Transverse colon (tissue), 4 donors: ENCODE results near the gene TMED1. TPM values are rescaled to one million over a fixed set of nuclear protein-coding genes. Genes with fewer than 3 reads are reported as not detected.

Experiments
- DNase-seq: peaks from one replicate; pipeline ENCODE4 v3.0.0-alpha.2; 2019
- H3K27ac ChIP-seq, 4 donors: fragments of 200-600 bp; sonication (generic); 2 replicates each; pipeline ENCODE4 v1.5.1; 2016 to 2018; ENCODE audit warnings: inconsistent platforms in 4 of 4
- H3K27me3 ChIP-seq: fragments of 200-600 bp; sonication (generic); 2 replicates; pipeline ENCODE4 v1.5.1; 2017; ENCODE audit warnings: inconsistent platforms
- H3K36me3 ChIP-seq, 4 donors: fragments of 200-600 bp; sonication (generic); 2 replicates each; pipeline ENCODE4 v1.5.1; 2017 to 2019; ENCODE audit warnings: inconsistent platforms in 4 of 4
- H3K4me1 ChIP-seq, 4 donors: fragments of 200-600 bp; sonication (generic); 2 replicates each; pipeline ENCODE4 v1.5.1; 2017 to 2020; ENCODE audit warnings: inconsistent platforms in 4 of 4
- H3K4me3 ChIP-seq, 4 donors: fragments of 200-600 bp; sonication (generic); 1 replicate in 1 of 4; 2 replicates in 3 of 4; pipeline versions ENCODE4 v1.5.1 to v1.6.1; 2017 to 2019; ENCODE audit warnings: inconsistent platforms in 4 of 4
- H3K9me3 ChIP-seq, 2 donors: fragments of 200-600 bp; sonication (generic); 2 replicates each; pipeline ENCODE4 v1.5.1; 2017 to 2019; ENCODE audit warnings: inconsistent platforms in 2 of 2
- EP300 ChIP-seq: sonication (generic); formaldehyde crosslinking; IDR thresholded peaks from one replicate; pipeline ENCODE4 v1.6.1; 2017; ENCODE audit warnings: antibody characterized with exemption, low read depth
- POLR2A ChIP-seq: fragments of 450-650 bp; IDR thresholded peaks from one replicate; pipeline ENCODE4 v1.6.1; 2016; ENCODE audit warnings: antibody characterized with exemption, mild to moderate bottlenecking, moderate library complexity
- POLR2AphosphoS5 ChIP-seq, 3 donors: sonication (generic); formaldehyde crosslinking; IDR thresholded peaks; one replicate each; pipeline ENCODE4 v1.6.1; 2016; ENCODE audit warnings: antibody characterized with exemption in 3 of 3
- WGBS, 2 donors: methylation state at CpG; one replicate each; pipeline ENCODE4 v1.1.5; 2018; ENCODE audit warnings: low coverage in 1 of 2; 5-methylcytosine and 5-hydroxymethylcytosine counted together
- in situ Hi-C, 4 donors: fragments of 200-750 bp; cut with MboI; loops; one replicate each; pipeline versions ENCODE4 v1.15.0 to v1.15.1; 2017; ENCODE audit warnings: low sequenced_read_pairs in 3 of 4, low pct_ligation_motif_present in 1 of 4, low pct_unique_long_range_greater_than_20kb in 1 of 4
- intact Hi-C: fragments of 100-400 bp; cut with DNase I; formaldehyde crosslinking; loops from one replicate; pipeline ENCODE4 v1.15.1; 2023; ENCODE audit warnings: low total_unique reads
- total RNA-seq, 4 donors: library from RNA; depleted of rRNA; stranded (reverse); fragments of >200 nt; gene quantifications; one replicate each; pipeline ENCODE4 v1.1.0, GENCODE V29; 2016
- TF ChIP-seq, protein P1 (sequence below), 5 experiments: fragments of 200-600 bp in 3 of 5; fragments of 450-650 bp in 2 of 5; sonication (generic) in 3 of 5; IDR thresholded peaks; 1 replicate in 2 of 5; 2 replicates in 3 of 5; pipeline ENCODE4 v1.5.1; 2016 to 2017; ENCODE audit warnings: antibody characterized with exemption in 5 of 5, inconsistent platforms in 3 of 5, mild to moderate bottlenecking in 2 of 5, moderate library complexity in 1 of 5

TMED1 gene
- total RNA-seq, 4 donors from 2014 or later: 2.8 to 40.4 (median 24.4) TPM

DNA sequence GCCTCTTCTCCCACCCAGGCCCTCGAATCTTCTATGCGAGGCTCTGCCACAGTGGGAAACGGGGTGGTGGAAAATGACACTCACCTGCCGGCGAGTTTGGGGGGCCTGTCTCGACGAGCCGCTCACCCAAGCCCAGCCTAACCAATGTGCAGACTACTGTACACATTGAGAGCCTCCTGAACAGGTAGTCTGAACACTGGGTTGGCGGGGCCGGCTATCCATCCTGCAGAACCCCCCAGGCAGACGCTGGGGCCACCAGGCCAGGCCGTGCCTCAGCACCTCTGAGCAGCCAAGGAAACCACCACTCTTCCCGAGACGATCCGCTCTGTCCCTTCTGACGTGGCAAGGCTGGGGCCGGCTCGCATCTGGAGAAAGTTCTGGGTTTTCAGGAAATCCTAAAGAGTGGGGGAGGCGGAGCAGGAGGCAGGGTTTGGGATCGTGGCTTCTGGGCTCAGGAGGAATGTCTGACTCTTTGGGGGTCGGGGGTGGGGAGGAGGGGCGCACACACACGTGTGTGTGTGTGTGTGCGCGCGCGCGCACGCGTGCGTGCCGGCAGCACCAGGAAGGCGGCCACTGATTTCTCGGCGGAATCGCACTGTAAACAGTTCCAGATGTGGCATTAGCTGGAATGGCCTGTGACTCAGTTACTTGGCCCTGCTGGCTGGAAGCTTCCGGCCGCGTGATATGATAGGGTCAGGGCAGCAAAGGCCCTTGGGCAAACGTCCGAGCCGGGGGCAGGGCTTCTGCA is 18.5 kb downstream of the TMED1 start:
- Histone ChIP-seq H3K36me3 (peaks cover 0 to 29% (median 10%) of the 10 kb centered on the region in 4 donors), H3K27me3 (no peaks in the 10 kb centered on the region), H3K4me1 (peaks cover 0 to 12% (median 2%) of the 10 kb centered on the region in 4 donors), H3K9me3 (no peaks in the 10 kb centered on the region), H3K27ac (peak overlapping the region; percentile 64 to 87 (median 78)), H3K4me3 (peak overlapping the region in 3 of 4 donors; percentile 17 to 35 (median 21))
- TF ChIP-seq POLR2AphosphoS5 (IDR thresholded peaks at IDR 0.05) (no peak), POLR2A (no peak), EP300 (no peak)
- TF ChIP-seq, protein P1, sequence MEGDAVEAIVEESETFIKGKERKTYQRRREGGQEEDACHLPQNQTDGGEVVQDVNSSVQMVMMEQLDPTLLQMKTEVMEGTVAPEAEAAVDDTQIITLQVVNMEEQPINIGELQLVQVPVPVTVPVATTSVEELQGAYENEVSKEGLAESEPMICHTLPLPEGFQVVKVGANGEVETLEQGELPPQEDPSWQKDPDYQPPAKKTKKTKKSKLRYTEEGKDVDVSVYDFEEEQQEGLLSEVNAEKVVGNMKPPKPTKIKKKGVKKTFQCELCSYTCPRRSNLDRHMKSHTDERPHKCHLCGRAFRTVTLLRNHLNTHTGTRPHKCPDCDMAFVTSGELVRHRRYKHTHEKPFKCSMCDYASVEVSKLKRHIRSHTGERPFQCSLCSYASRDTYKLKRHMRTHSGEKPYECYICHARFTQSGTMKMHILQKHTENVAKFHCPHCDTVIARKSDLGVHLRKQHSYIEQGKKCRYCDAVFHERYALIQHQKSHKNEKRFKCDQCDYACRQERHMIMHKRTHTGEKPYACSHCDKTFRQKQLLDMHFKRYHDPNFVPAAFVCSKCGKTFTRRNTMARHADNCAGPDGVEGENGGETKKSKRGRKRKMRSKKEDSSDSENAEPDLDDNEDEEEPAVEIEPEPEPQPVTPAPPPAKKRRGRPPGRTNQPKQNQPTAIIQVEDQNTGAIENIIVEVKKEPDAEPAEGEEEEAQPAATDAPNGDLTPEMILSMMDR (IDR thresholded peaks at IDR 0.05): no peak
- in situ Hi-C loops (no loop called here), intact Hi-C loops (loop anchor here (5.0 kb wide), 1 partner anchor 425 kb away; no protein-coding TSS in a partner anchor)
- DNase-seq: peak; percentile 51
- 78 to 85% methylated on average over 3 to 33 of the region's 42 CpGs for WGBS, 2 donors

DNA sequence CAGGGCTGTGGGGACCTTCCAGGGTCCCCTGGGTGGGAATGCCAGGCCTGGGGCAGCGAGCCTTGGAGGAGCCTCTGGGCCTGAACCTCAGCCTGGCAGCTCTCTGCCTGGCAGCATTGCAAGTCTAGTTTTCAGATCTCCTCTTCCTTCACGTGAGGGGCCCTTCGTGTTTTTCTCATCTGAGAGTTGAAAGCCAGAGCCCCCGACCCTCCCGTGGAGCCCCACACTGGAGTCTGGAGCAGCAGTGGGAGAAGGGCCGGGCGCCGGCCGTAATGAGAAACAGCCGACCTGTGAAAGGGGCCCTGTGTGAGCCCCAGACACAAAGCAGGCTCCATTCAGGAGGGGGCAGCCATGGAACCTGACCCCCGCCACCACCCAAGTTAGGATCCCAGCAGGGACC is 19.3 kb downstream of the TMED1 start:
- no peaks in the 10 kb centered on the region for H3K9me3 ChIP-seq
- in situ Hi-C loops (no loop called here), intact Hi-C loops (loop anchor here (5.0 kb wide), 1 partner anchor 426 kb away; no protein-coding TSS in a partner anchor)
- H3K4me1 ChIP-seq: peaks cover 0 to 13% (median 2%) of the 10 kb centered on the region in 4 donors
- no peaks in the 10 kb centered on the region for H3K27me3 ChIP-seq
- peak overlapping the region in 3 of 4 donors; percentile 17 to 35 (median 21) for H3K4me3 ChIP-seq
- H3K27ac ChIP-seq: peak overlapping the region; percentile 64 to 87 (median 78)
- no peak for DNase-seq
- peaks cover 0 to 35% (median 9%) of the 10 kb centered on the region in 4 donors for H3K36me3 ChIP-seq
- WGBS, 2 donors: 91% methylated on average over 11 of the region's 11 CpGs; no CpG with 5 or more reads in 1 of the 2 donors
- TF ChIP-seq, protein P1 (IDR thresholded peaks at IDR 0.05): no peak
- no peak for TF ChIP-seq POLR2AphosphoS5 (IDR thresholded peaks at IDR 0.05)
- no peak for TF ChIP-seq EP300
- TF ChIP-seq POLR2A: no peak

DNA sequence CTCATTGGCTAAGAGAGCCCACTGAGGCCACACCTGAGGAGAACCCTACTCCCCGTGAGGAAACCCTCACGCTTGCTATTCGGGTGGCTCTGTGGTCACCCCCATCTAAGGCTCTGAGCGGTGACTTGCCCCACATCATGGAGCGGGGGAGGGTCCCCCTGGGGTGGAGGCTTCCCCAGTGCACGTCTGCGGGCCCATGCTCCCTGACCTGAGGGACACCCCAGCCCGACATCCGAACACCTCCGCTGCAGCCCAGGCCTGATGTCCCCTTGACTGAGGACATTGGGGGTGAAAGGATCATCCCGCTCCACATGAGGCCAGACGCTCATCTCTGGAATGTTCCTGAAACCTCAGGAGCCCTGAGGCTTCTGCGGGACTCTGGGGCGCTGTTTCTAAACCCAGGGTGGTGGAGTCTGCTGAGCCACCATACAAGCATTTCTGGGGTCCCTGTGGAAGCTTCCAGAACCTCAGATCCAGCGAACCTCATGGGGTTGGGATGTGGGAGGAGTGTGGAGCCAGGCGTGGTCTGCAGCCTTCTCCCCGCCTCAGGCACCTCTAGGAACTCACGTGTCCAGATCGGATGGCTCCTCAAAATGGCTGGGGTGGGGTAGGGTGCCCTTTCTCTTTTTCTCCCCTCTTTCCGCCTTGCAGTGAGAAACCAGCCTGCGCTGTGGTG is 19.9 kb downstream of the TMED1 start:
- H3K9me3 ChIP-seq: no peaks in the 10 kb centered on the region
- DNase-seq: no peak
- peak overlapping the region in 3 of 4 donors; percentile 17 to 35 (median 21) for H3K4me3 ChIP-seq
- in situ Hi-C loops: no loop called here
- intact Hi-C loops: loop anchor here (5.0 kb wide), 1 partner anchor 426 kb away; no protein-coding TSS in a partner anchor
- peaks cover 0 to 38% (median 7%) of the 10 kb centered on the region in 4 donors for H3K36me3 ChIP-seq
- WGBS, 2 donors: 81% methylated on average over 21 of the region's 21 CpGs; no CpG with 5 or more reads in 1 of the 2 donors
- peak overlapping the region; percentile 64 to 87 (median 78) for H3K27ac ChIP-seq
- TF ChIP-seq, protein P1 (IDR thresholded peaks at IDR 0.05): no peak
- no peak for TF ChIP-seq POLR2A
- TF ChIP-seq EP300: no peak
- no peak for TF ChIP-seq POLR2AphosphoS5 (IDR thresholded peaks at IDR 0.05)
- H3K27me3 ChIP-seq: no peaks in the 10 kb centered on the region
- peaks cover 0 to 13% (median 2%) of the 10 kb centered on the region in 4 donors for H3K4me1 ChIP-seq

DNA sequence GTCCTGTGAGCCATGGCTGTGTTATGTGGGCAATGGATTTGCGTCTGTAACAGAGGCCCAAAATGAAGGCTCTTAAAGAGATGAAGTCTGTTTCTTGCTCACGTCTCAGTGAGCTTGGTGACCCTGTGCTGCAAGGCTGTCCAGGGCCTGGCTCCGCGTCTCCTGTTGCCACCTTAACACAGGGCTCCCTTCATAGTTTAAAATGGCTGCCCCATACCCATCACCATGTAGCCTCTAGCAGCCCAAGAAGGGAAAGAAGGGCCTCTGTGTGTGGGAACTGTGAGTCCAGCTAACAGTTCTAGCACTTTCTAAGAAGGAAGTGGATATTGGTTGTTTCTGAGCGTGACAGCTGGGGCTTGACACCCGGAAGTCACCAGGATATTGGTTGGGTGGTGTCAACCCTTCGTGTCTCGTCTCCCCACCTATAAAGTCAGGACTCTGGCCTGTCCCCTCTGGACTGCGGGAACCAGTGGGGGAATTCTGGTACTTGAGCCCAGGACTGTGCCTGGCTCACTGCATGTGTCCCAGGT is 20.9 kb downstream of the TMED1 start:
- in situ Hi-C loops (no loop called here), intact Hi-C loops (loop anchor here (5.0 kb wide), 1 partner anchor 427 kb away; no protein-coding TSS in a partner anchor)
- peak overlapping the region in 3 of 4 donors; percentile 5 to 80 (median 75) for H3K27ac ChIP-seq
- no peak for TF ChIP-seq POLR2A
- no peak for TF ChIP-seq POLR2AphosphoS5 (IDR thresholded peaks at IDR 0.05)
- TF ChIP-seq, protein P1 (IDR thresholded peaks at IDR 0.05): no peak
- TF ChIP-seq EP300: no peak
- H3K4me1 ChIP-seq: peaks cover 0 to 13% (median 2%) of the 10 kb centered on the region in 4 donors
- WGBS, 2 donors: 91 to 100% methylated on average over 3 to 9 of the region's 9 CpGs
- no peak overlapping the region for H3K4me3 ChIP-seq
- no peaks in the 10 kb centered on the region for H3K27me3 ChIP-seq
- DNase-seq: no peak
- H3K36me3 ChIP-seq: peaks cover 0 to 30% (median 5%) of the 10 kb centered on the region in 4 donors
- no peaks in the 10 kb centered on the region for H3K9me3 ChIP-seq
